WERI-Rb-1 (cell line): ENCODE measurements around the gene TEX53.

Experiments used
- DNase-seq: peaks from one replicate; pipeline ENCODE4 v3.0.0-alpha.2; 2020
- H3K27ac ChIP-seq: fragments of 250-450 bp; sonication (Bioruptor Pico); 2 replicates; pipeline ENCODE4 v1.5.1; 2020; ENCODE audit warnings: mild to moderate bottlenecking, moderate library complexity
- H3K27me3 ChIP-seq: fragments of 250-450 bp; sonication (Bioruptor Pico); 2 replicates; pipeline ENCODE4 v1.5.1; 2021; ENCODE audit warnings: mild to moderate bottlenecking, low read depth, moderate library complexity; ENCODE audit not compliant: insufficient read depth, severe bottlenecking
- H3K36me3 ChIP-seq: fragments of 250-450 bp; sonication (Bioruptor Pico); 2 replicates; pipeline ENCODE4 v1.5.1; 2020; ENCODE audit warnings: mild to moderate bottlenecking, moderate library complexity
- H3K4me3 ChIP-seq: 2 replicates; pipeline ENCODE4 v1.5.1; 2011; ENCODE audit warnings: low read depth, mild to moderate bottlenecking, control low read depth, low read length
- H3K9me3 ChIP-seq: fragments of 250-450 bp; sonication (Bioruptor Pico); 2 replicates; pipeline ENCODE4 v1.5.1; 2021; ENCODE audit warnings: mild to moderate bottlenecking, moderate library complexity; ENCODE audit not compliant: severe bottlenecking
- TF ChIP-seq, protein P1 (sequence below): IDR thresholded peaks from 2 replicates; pipeline ENCODE4 v1.5.1; 2011; ENCODE audit warnings: low read depth, mild to moderate bottlenecking, control low read depth, inconsistent platforms, low read length

The TEX53 gene

DNA sequence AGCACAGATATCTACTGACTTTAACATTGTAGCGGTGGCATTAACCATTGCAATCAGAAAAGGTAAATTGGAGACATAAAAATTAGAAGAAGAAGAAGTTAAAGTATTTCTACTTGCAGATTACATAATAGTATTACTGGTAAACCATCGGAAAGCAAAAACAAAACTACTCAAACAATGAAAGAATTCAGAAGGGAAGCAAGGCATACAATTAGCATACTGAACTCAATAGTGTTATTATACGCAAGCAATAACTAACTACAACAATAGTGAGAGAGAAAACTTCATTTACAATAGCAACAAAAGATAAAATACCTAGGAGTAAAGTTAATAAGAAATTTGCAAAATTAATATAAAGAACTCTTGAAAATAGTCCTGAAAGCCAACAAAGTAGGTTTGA is 6.6 kb upstream of the TEX53 start:
- TF ChIP-seq, protein P1, sequence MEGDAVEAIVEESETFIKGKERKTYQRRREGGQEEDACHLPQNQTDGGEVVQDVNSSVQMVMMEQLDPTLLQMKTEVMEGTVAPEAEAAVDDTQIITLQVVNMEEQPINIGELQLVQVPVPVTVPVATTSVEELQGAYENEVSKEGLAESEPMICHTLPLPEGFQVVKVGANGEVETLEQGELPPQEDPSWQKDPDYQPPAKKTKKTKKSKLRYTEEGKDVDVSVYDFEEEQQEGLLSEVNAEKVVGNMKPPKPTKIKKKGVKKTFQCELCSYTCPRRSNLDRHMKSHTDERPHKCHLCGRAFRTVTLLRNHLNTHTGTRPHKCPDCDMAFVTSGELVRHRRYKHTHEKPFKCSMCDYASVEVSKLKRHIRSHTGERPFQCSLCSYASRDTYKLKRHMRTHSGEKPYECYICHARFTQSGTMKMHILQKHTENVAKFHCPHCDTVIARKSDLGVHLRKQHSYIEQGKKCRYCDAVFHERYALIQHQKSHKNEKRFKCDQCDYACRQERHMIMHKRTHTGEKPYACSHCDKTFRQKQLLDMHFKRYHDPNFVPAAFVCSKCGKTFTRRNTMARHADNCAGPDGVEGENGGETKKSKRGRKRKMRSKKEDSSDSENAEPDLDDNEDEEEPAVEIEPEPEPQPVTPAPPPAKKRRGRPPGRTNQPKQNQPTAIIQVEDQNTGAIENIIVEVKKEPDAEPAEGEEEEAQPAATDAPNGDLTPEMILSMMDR: no peak
- Histone ChIP-seq H3K9me3 (no peaks in the 10 kb centered on the region), H3K36me3 (no peaks in the 10 kb centered on the region), H3K4me3 (no peak overlapping the region), H3K27ac (no peak overlapping the region), H3K27me3 (no peaks in the 10 kb centered on the region)
- no peak for DNase-seq

DNA sequence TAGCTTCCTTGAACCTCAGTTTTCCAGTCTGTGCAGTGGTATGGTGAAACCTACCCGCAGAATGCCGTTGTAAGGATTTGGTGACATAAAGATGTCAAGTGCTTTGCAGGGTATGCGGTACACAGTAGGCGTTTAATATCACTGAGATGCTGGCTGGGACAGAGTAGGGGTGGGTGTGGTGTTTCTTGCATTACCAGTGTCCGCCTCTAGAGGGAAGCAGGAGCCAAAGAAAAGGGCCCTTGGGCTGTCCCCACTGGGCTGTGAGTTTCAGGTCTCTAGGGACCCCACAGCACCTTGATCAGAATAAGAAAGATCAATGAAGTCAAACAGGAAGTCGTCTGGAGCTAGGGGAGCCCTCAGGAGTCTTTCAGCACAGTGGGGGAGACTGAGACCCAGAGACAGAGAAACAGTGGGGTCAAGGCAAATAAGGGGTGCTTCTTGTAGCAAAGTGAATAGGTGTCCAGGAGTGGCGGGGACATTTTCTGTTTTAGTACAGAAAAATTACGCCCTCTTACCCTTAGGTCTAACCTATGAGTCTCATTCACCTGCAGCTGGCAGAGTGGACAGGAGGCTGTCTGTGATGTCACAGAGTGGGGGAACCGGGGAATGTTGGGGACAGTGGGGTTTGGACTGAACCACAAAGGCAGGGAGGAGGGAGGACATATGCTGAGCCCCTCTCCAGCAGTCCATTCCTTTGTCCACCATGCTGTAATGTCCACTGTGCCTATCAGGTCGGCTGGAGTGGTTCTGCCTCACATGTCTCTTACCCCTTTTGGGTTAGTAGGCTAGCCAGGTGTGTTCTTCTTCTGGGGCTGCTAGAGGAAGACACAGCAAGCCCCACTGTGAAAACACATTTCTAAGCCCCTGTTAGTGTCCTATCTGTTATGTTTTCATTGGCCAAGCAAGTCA is 4.7 kb upstream of the TEX53 start:
- no peaks in the 10 kb centered on the region for H3K9me3 ChIP-seq
- H3K27ac ChIP-seq: no peak overlapping the region
- no peak overlapping the region for H3K4me3 ChIP-seq
- peak; percentile 80 for DNase-seq
- TF ChIP-seq, protein P1: peak; percentile 92
- no peaks in the 10 kb centered on the region for H3K27me3 ChIP-seq
- H3K36me3 ChIP-seq: no peaks in the 10 kb centered on the region

DNA sequence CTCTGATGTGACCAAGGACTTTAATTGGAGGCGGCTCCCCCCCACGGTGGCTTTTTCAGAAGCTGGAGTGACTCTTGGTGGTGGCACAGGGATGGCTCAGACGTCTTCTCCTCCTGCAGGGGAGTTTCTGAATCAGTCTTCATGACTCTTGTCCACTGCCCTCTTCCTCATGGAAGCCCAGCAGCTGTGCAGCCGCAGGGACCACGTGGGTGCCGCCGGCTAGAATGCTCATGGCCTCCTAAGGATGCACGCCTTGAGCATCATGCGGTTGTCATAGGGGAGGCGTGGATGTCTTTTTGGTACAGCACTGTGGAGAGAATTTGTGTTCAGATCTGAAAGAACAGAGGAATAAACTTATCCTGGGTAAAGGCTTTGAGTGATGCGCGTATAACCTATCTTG is 1.3 kb downstream of the TEX53 start:
- no peaks in the 10 kb centered on the region for H3K9me3 ChIP-seq
- no peaks in the 10 kb centered on the region for H3K36me3 ChIP-seq
- DNase-seq: no peak
- TF ChIP-seq, protein P1: no peak
- H3K4me3 ChIP-seq: no peak overlapping the region
- H3K27me3 ChIP-seq: no peaks in the 10 kb centered on the region
- no peak overlapping the region for H3K27ac ChIP-seq

DNA sequence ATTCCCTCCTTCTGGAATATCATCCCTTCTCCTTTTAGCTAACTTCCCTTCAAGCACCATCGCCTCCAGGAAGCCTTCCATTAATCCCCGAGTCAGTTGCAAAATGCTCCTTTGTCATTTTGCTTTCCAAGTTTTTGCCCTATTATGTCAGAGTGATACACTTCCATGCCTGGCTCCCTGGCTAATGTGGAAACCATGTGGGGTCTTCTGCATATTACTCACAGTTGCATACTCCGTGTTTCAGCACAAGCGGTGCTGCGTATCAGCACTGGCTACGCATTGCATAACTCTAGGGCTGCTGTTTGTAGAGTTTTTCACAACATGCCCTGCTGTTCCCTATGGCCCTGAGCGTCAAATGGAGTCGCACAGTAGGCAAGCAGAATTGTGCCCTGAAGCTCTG is 1.9 kb downstream of the TEX53 start:
- no peak overlapping the region for H3K27ac ChIP-seq
- no peaks in the 10 kb centered on the region for H3K9me3 ChIP-seq
- TF ChIP-seq, protein P1: no peak
- DNase-seq: no peak
- H3K4me3 ChIP-seq: no peak overlapping the region
- no peaks in the 10 kb centered on the region for H3K27me3 ChIP-seq
- no peaks in the 10 kb centered on the region for H3K36me3 ChIP-seq

DNA sequence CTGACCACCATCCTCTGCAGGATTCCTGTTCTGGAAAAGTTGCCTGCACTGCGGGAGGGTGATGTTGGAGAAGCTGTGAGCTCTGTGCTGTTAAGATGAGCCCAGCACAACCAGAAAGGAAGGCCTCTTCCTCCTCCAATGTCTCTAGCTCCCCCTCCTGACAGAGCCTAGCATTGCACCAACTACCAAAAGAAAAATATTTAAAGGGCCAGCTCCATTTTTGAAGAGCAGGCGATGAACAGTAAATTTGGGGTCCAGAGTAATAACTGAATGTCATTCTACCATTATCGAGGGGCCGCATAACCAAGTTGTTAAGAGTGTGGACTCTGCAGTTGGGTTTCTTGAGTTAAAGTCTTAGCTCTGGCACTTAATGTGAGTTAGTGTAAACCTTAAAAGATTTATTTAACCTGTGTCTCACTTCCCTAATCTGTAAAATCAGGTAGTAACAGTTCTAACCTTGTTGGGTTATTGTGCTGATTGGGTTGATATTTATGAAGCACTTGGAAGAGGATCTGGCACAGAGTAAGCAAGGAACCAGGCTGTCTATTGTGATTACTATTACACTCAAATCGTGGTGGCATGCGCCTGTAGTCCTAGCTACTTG is 3.9 kb downstream of the TEX53 start:
- no peaks in the 10 kb centered on the region for H3K27me3 ChIP-seq
- no peak overlapping the region for H3K4me3 ChIP-seq
- H3K27ac ChIP-seq: 0 out of 2 replicates have a peak overlapping the region, but pooled peaks have one; percentile 16
- TF ChIP-seq, protein P1: peak; percentile 93
- peak; percentile 86 for DNase-seq
- no peaks in the 10 kb centered on the region for H3K9me3 ChIP-seq
- H3K36me3 ChIP-seq: no peaks in the 10 kb centered on the region
